Activated CD4-positive, CD25-positive, alpha-beta regulatory T cell treated with anti-CD3 and anti-CD28 coated beads, Interleukin-2, amount 50 U/mL, for 24 hours (primary cell): ENCODE results near the gene TAF1B.
A peak's percentile ranks its signal among the peaks of the same experiment; 100 is the strongest.
"Not testable (repeated sequence)": the region's sequence is repeated elsewhere in the genome, so short reads cannot be mapped to it uniquely, and the experiment has no call there.

Source experiments
- ATAC-seq, 2 donors: fragments of 150-1000 bp; cut with Tn5 transposase; one replicate each; pipeline ENCODE4 v1.10.0; 2021; ENCODE audit warnings: mild to moderate bottlenecking in 1 of 2, moderate library complexity in 1 of 2

The TAF1B gene

DNA sequence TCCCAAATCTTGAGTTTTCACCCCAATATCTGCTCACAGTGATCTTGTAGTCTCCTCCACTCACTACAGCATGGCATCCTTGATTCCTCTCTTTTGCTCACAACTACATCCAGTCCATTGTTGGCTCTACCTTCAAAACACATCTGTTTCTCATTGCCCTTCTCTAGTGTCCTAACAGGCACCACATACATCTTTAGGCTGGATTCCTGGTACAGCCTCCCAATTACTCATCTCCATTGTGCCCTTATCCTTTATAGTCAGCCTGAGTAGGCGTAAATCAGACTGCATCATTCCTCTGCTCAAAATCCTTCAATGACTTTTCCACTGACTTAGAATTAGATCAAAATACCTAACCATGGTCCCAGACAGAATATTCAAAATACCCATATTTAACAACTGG lies 10.7 kb upstream of the TAF1B start:
- ATAC-seq: no peak

DNA sequence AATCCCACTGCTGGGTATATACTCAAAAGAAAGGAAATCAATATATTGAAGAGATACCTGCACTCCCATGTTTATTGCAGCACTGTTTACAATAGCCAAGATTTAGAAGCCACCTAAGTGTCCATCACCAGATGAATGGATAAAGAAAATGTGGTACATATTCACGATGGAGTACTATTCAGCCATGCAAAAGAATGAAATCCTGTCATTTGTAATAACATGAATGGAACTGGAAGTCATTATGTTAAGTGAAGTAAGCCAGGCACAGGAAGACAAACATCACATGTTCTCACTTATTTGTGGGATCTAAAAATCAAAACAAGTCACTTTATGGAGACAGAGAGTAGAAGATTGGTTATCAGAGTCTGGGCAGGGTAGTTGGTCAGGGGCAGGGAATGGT lies 8.2 kb upstream of the TAF1B start:
- ATAC-seq: not testable (repeated sequence)

DNA sequence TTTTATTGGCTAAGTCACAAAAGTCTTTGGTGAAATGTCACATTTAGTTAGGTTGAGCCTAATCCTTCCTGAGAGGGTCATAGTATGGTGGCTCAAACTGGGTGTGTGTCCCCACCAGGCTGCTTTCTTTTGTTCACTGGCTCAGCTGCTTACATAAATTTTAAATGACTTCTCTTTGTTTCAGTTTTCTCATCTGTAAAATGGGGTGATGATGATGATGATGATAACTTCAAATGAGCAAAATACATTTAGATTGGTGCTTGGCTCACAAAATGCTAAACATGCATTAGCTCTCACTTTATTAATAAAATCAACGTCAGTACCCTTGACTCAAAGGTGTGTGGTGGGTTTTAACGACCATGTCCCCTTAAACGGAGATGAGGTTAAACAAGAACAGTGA lies 7.2 kb upstream of the TAF1B start:
- no peak for ATAC-seq

DNA sequence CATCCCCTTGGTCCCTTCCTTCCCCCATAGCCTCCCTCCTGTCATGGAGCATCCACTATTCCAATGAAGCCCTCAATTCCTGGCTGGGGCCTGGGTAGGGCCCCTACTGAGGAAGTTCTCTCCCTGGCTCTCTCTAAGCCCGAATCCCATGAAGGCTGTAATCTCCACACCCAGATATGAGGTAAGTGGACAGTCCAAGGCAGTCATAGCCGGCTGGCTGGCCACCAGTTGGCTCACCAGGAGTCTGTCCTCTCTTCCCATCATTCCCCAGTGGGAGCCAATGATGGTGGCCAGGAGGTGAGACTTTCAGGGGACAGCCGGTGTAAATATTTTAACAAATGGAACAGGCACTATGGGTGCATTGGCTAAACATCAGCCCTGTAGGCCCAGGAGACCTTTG lies 6.8 kb upstream of the TAF1B start:
- no peak for ATAC-seq

DNA sequence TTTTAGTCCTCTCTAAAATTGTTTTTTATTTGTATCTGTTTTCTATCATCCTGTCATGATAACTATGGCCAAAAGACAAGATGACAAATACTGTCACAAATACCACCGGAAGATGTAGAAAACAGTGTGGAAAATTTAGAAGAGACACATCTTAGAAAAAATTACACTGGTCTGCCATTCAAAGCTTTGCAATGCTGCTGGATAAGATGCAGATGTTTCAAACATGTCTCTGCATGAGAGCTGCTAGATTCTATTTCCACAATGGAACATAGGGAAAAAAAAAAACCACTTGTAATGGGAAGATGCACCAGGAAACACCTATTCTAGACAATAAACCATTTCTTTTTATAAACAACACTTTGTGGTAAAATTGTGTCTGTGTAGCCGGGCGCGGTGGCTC lies 5.8 kb upstream of the TAF1B start:
- ATAC-seq: no peak

DNA sequence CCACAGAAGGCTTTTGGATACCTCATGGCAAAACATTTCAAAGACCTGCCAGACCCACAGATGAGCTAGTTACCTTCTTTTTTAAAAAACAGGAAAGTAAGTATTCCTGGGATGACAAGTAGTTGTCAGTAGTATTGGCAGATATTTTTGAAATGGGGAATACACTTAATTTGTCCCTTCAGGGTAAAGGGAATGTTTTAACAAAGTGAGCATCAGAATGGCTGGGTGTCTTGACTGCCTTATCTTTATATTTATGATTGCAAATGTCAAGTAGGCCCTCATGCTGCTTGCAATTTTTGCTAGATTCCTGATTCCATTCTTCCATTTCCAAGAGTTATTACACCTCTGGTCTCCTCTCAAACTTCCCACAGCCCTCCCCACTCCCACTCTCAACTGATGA lies 4.9 kb upstream of the TAF1B start:
- no peak for ATAC-seq

DNA sequence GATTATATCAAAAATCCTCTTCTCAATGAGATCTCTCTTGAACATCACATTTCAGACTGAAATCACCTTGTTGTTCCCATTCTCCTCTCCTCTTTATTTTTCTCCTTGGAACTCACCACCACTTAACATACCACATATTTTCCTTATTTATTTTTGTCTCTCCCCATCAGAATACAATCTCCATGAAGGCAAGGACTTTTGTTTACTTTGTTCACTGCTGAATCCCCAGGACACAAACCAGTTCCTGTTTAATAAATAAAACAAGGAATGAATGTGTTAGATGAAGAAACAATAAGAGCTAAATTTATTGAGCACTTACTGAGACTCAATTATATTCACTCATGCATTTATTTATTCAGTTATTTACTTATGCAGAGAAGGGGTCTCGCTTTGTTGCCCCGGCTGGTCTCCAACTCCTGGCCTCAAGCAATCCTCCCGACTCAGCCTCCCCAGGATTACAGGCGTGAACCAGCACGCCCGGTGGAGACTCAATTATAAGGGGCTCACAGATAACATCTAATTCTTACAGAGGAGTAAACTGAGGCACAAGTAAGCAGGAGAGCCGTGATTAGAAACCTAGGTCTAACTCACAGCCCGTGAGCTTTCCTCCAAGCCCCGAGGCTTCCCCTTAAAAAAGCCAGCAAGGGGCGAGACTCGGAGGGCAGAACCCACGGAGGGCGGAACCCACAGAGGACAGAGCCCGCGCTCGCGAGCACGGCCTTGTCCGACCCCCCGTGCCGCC lies 616 bp upstream of the TAF1B start:
- no peak for ATAC-seq

DNA sequence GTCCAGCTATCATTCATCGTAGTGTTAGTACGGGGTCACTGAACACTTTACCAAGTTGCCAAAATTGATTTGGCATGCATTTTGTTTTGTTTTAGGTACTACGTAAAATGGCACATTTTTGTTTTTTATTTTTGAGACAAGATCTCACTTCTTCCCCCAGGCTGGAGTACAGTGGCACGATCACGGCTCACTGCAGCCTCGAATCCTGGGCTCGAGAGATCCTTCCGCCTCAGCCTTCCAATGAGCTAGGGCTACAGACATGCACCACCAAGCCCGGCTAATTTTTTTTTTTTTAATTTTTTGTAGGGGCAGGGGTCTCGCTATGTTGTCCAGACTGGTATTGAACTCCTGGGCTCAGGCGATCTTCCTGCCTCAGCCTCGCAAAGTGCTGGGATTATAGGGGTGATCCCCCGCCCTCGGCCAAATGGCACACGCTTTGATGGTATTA lies 786 bp downstream of the TAF1B start:
- no peak for ATAC-seq

DNA sequence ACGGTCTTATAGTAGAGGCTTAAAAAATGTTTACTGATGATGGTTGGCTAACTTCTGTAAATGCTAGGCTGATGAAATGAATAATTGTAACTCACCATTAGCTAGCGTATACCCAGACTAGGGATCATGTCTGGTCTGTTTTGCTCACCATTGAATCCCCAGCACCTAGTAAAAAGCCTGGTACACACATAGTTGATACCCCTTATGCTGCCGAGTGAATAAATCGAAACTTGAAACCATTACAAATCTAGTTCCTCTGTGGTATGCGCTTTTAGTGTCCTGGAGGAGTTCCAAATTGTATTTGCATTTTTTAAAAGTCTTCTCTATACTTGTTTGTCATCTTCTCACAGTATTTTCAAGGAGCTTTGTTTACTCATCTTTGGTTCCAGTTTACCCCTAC lies 1.3 kb downstream of the TAF1B start:
- peak; percentile 47 to 61 for ATAC-seq

DNA sequence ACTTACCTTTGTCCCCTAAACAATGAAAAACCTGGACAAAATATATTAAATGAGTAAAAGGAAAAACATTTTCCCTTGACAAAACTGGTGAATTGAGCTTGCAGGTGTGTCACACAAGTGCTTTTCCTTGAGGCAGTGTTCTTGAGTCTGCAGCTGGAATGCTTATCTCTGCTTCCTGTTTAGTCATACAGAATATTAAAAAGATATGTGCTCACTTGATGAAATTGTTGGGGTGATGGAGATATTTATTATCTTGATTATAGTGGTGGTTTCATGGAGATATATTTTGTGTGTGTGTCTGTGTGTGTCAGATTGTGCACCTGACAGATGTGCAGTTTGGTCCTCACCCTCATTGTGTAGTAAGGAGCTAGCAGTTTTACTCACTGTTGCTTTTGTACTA lies 3.3 kb downstream of the TAF1B start:
- ATAC-seq: no peak

DNA sequence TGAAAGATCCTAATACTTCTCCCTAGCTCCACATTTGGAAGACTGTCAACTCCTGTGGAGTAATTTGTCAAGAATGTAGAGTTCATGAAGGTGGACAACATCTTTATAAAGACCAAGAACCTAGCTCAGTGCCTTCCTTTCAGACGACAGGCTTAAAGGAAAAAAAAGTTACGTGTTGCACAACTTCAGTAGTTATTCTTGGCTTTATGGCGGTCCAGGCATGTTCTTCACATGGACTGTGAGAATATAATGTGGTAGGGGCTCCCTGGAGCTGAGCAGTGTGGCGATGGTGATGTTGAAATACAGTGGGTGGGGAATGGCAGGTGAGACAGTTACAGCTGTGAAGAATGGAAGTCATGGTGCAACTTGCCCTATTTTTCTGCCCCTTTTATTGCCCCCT lies 3.9 kb downstream of the TAF1B start:
- no peak for ATAC-seq

DNA sequence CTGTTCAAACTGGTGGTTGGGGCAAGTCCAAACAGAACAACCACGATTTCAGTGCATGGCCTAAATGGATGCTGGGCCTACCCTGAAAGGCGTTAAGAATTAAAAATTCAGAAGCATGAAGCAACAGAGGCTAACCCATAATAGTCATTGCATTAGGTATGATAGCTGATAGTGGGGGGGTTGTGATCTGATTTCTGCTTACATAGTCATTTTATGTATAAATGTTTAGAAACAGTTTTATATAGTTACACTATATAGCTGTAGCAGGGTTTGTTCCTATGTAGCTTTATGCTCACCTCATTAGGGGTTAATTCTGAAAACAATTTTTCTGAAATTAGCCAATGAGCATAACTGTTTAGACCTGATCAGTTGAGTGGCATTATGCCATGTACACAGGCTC lies 9.6 kb downstream of the TAF1B start:
- ATAC-seq: no peak

DNA sequence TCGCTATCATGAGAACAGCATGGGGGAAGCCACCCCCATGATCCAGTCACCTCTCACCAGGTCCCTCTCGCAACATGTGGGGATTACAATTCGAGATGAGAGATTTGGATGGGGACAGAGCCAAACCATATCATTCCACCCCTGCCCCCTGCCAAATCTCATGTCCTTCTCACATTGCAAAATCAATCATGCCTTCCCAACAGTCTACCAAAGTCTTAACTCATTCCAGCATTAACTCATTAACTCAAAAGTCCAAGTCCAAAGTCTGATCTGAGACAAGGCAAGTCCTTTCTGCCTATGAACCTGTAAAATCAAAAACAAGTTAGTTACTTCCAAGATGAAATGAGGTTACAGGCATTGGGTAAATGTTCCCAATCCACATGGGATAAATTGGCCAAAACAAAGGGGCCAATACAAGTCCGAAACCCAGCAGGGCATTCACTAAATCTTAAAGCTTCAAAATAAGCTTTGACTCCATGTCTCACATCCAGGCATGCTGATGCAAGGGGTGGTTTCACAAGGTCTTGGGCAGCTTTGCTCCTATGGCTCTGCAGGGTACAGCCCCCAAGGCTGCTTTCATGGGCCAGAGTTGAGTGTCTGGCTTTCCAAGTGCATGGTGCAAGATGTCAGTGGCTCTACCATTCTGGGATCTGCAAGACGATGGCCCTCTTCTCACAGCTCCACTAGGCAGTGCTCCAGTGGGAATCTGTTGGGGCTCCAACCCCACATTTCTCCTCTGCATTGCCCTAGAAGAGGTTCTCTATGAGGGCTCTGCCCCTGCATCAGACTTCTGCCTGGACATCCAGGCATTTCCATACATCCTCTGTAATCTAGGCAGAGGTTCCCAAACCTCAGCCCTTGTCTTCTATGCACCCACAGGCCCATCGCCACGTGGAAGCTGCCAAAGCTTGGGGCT lies 14.8 kb downstream of the TAF1B start:
- ATAC-seq: no peak

DNA sequence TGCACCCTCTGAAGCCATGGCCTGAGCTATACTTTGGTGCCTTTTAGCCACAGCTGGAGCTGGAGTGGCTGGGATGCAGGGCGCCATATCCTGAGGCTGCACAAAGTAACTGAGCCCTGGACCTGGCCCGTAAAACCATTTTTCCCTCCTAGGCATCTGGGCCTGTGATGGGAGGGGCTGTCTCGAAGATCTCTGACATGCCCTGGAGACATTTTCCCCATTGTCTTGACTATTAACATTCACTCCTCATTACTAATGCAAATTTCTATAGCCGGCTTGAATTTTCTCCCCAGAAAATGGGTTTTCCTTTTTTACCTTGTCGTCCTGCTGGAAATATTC lies 15.4 kb downstream of the TAF1B start:
- ATAC-seq: no peak

DNA sequence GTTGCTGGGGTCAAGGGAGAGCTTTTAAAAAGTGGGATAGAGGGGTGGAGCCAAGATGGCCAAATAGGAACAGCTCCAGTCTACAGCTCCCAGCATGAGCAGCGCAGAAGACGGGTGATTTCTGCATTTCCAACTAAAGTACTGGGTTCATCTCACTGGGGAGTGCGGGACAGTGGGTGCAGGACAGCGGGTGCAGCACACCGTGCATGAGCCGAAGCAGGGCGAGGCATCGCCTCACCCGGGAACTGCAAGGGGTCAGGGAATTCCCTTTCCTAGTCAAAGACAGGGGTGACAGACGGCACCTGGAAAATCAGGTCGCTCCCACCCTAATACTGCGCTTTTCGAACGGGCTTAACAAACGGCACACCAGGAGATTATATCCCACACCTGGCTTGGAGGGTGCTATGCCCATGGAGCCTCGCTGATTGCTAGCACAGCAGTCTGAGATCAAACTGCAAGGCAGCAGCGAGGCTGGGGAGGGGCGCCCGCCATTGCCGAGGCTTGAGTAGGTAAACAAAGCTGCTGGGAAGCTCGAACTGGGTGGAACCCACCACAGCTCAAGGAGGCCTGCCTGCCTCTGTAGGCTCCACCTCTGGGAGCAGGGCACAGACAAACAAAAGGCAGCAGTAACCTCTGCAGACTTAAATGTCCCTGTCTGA lies 17.8 kb downstream of the TAF1B start:
- not testable (repeated sequence) for ATAC-seq

DNA sequence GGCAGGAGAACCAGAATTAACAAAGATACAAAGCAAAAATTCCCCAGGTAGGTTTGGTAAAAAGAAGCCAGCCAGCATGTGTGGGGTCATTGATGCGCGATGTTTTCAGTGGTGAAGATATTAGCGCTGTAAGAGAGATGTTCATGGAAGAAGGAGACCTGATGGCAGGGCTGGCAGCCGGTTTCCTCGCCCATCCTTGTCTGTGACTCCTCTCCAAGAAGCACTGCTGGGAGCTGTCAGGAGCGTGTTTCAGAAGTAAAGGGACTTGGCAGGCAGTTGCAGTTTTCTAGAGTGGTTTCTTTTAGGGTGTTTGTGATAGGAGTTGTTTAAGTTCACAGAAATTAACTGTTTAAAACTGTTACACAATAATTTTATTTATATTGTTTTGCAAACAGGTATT lies 24.6 kb downstream of the TAF1B start:
- no peak for ATAC-seq

DNA sequence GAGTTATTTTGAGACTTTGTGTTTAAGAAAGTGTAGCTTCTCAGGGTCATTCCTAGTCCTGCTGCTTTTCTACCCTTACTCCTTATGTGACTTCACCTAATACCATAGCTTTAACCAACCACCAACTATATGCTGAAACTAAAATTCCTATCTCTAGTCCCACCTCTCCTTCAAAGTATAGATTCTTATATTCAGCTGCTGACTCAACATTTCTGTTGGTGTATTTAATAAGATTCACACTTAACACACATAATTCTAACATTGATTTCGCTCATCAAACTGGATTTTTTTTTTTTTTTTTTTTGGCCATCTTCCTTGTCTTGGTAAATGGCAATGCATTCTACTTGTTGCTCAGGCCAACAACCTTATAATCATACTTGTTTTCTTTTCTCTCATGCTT lies 30.1 kb downstream of the TAF1B start:
- ATAC-seq: no peak

DNA sequence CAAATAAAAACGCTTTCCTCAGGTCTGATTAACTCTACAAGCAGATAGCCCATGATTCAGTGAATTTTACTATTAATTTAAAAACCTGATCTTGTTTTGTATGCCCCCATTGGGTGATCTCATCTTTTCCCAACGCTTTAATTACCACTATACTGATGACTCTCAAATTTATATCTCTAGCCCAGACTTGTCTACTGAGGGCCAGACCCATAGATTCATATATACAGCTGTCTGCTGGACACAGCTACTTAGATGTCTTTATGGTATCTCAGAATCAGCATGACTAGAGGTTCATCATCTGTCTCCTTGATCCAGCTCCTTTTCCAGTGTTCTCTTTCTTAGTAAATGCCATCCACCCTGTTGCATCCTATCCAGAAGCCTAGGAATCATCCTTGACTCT lies 33.8 kb downstream of the TAF1B start:
- ATAC-seq: no peak

DNA sequence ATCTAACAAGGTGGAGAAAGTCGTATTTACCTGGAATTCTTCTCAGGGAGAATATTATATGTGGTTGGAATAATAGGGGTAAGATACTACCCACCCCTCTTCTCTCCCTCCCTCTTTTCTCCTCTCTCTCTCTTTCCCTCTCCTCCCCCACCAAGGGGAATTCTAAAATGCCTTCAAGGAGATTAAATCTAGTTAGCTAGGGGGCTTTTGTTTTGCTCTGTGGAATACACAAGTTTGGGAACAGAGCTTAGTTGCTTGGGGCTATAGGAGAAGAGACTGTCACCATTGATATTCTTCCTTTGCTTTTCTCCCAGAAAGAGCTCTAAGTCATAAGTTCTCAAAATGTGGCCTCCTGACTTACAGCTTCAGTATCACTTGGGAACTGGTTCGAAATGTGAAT lies 34.5 kb downstream of the TAF1B start:
- ATAC-seq: no peak

DNA sequence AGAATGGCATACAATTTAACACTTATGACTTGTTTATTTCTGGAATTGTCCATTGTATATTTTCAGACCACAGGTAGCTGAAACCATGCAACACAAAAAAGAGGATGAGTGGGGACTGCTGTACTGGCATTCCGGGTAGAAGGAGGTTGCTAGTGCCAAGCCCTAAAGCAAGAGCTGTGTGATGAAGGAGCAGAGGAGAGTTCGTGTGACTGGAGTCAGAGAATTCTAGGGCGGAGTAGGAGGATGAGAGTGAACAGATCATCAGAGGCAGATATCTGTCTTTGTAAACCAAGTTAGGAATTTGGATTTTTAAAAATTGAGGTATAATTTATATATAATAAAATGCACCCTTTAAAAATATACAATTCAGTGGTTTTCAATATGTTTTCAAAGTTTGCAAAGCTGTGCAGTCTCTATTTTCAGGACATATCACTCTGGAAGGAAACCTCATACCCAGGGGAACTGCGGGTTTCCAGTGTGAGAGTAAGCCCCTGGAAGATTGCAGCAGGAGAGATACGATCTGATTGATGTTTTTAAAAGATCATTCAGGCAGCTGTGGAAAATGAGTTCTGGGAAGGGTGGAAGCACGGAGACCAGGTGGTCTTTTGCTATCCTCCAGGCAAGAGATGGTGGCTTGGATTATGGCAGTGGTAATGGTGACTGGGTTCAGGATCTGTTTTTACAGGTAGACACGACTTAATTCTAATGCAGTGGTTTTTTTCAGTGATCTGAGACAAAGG lies 36.4 kb downstream of the TAF1B start:
- ATAC-seq: no peak

DNA sequence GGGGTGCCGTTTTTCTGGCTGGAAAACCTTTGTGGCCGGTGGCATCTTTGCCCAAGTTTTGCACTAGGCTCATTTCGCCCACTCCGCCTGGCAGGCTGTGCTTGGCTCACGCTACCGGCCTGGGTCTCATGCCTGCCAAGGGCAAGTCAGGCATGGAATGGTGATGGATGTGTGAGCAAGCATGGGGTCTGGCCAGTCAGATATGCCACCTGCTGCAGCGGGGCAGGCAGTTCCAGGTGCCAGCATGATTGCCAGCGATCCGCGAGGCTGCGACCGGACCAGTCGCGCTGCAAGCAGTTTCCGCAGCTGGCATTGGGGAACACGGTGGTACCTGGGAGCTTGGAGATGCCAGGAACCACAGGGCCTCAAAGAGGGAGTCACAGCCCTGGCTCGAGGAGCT lies 40.6 kb downstream of the TAF1B start:
- no peak for ATAC-seq

DNA sequence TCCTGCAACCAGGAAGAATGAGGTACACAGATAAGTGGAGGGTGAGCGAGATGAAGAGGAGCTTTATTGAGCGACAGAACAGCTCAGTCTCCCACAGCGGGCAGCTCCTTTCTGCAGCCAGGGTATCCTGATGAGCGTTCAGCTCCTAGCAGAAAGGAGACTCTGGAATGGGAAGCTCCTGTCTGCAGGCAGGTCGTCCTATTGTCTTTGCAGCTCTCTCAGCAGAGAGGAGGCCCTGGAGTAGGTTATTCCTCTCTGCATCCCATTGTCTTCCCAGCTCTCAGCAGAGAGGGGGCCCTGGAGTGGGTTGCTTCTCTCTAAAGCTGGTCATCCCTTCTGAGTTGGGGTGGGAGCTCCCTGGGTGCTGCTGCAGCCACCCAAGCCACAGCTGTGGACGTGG lies 41.2 kb downstream of the TAF1B start:
- ATAC-seq: no peak

DNA sequence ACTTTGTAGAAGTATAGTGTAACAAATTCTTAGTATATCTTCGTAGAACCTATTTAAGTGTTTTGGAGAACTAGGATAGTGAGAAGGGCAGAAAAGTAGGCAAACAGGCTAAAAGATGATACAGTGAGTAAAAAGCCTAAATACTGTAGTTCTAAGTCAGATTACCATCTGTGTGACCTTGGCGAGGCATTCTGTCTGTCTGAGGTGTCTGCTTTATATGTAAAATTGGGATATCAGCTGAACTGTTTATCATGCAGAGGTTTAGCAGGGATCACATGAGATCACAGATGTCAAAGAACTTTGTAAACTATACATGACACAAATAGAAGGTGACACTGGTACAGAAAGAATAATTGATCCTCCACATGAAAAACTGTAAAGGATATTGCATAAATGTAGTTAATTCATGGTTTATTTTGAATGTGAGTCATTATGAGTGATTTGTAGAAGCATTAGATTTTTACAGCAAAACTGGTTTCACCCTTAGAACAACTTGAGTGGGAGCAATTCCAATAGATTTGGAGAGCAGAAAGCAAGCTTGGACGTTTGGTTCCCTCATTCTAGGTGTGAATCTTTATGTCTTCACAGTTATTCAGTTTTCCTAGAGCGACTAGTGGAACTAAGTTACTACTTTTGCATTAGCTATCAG lies 41.9 kb downstream of the TAF1B start:
- ATAC-seq: no peak
